HG03280 (cell line): ENCODE measurements around the gene C19orf47.

Experiments used
- ATAC-seq: cut with Tn5 transposase; IDR thresholded peaks from one replicate; pipeline ENCODE4 v1.9.1; 2021; ENCODE audit warnings: mild to moderate bottlenecking, moderate library complexity; ENCODE audit not compliant: unreplicated experiment

Gene C19orf47

GRCh38 chr19:40348125-40348913, at the start of gene C19orf47, which contains the start of gene PLD3:
Gene C19orf47 (minus strand): TSS chr19:40348397. CDS start chr19:40341857, 6,540 bp downstream.
Gene PLD3 (plus strand): TSS chr19:40348695. CDS start chr19:40366484, 17,789 bp downstream.
- ATAC-seq = peak; percentile 95

DNA sequence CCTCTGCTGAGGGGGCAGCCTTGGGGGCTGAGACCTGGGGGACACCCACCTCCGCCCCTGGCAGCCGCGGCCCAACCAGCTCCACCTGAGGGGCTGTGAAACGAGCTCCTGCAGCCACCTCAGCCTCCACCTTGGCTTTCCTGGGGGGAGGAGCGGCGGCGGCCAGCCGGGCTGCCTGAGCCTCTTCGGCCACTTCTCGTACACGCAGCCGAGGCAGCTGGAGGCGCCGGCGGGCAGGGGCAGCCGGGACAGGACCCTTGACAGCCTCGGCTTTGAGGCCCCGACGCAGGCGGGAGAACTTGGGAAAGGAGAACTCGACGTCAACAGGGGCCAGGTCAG, 49.3 kb upstream of the C19orf47 start:
- no peak for ATAC-seq

- no peak for ATAC-seq
Measured at GRCh38 chr19:40396886-40397567, 48.8 kb upstream of the C19orf47 start.

- no peak for ATAC-seq
Measured at GRCh38 chr19:40395956-40396355, 47.8 kb upstream of the C19orf47 start.

DNA sequence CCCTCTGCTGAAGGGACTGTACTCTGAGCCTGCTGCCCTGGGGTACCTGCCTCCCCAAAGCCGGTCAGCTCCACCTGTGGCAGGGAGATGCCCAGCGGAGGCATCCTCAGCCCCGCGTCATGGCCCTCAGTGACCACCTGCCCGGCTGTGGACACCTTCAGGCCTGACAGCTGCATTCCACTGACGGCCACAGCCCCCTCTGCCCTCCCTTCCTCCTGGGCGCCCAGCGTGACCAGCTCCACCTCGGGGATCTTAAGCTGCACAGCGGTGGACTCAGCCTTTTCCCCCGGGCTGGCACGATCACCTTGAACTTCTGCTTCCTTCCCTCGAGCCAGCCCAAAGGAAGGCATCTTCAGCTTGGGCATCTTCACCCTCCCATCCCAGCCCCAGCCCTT, 46.6 kb upstream of the C19orf47 start:
- no peak for ATAC-seq

- no peak for ATAC-seq
Measured at GRCh38 chr19:40393894-40394815, 46.0 kb upstream of the C19orf47 start.

GRCh38 chr19:40392894-40393517, 44.8 kb upstream of the C19orf47 start:
- ATAC-seq = no peak

DNA sequence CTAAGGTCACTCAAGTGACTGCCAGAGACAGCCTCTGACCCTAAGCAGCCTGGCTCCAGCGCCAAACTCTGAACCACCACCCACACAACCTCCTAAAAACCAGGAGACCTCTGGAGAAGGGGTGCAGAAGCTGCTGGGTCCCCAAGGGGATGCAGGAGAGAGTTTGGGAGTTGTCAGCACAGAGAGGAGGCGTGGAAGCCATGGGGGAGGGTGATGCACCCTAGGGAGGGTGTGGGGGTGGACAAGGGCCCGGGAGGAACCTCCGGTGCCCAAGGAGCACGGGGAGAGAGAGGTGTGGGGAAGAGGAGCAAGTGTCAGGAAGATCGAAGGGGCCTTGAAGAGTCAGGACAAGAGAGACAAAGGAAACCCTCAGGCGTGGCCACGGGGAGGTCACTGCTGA, 43.9 kb upstream of the C19orf47 start:
- ATAC-seq = no peak

DNA sequence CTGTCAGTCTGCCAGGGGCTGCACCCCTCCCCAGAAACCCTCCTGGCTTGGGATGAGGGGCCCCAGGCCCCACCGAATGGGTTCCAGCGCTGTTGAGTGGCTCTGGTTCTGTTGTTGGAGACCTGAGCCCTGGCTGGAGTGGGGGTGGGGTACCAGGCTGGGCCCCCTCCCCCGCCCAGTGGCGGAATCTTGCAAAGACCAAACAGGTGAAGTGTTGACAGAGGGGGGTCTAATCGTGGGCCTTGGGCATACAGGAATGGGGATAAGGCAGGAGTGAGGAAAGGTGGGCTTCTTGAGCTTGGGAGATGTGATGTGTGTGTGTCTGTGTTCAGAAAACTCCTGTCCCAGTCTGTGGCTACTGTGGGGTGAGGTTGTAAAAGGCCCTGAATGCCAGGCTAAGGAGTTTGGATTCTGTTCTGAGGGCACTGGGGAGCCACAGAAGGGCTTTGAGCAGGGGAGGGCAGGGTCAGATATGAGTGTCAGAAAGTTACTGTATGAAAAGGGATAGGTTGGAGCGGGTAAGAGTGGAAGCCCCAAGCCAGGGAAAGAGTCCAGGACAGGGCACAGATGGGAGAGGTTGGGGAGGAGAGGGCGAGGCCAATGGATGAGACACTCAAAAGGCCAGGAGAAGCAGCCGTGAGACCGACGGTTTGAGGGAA, 42.0 kb upstream of the C19orf47 start, which contains the start of gene HIPK4:
TSS of gene HIPK4 (minus strand) at position 98 of the 659 bp plus-strand sequence. CDS start 279 bp downstream, outside the sequence.
- no peak for ATAC-seq

DNA sequence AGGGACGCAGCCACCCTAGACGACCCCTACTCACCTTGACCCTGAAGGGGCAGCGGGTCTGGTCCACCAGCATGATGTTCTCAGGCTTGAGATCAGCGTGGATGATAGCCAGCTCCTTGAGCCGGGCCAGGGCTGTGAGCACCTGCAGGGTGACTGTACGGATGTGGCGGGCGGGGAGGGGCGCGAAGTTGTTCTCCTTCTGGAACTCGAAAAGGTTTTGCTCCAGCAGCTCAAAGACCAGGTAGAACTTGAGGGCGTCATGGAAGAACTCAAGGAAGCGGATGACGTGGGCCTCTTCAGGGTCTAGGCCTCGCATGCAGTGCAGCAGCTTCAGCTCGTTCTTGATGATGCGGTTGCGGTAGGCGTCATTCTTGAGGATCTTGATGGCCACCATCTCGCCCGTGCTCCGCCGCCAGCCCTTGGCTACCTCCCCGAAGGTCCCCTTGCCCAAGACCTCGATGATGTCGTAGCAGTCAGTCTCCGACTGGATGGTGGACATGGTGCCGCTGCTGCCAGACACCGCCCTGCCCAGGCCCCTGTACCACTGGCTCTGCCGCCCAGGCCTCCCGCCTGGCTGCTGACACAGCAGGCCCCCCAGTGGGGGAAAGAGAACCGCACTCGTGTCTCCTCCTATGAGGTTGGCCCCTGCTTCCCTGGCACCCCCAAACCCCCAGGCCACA, 41.3 kb upstream of the C19orf47 start:
- ATAC-seq = no peak

DNA sequence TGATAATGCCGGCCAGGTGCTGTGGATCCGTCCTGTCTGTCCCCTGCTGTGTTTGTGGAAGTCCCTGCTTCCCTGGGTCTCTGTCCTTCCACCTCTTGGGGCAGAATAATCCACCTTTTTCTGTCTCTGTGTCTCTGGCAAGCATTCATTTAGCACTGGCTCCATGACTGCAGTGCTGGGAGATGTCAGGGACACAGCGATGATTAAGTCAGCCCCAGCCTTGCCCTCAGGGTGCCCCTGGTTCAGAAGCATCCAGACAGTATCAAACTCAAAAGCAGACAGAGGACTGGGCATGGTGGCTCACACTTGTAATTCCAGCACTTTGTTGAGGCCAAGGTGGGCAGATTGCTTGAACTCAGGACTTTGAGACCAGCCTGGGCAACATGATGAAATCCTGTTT, 40.3 kb upstream of the C19orf47 start:
- no peak for ATAC-seq

DNA sequence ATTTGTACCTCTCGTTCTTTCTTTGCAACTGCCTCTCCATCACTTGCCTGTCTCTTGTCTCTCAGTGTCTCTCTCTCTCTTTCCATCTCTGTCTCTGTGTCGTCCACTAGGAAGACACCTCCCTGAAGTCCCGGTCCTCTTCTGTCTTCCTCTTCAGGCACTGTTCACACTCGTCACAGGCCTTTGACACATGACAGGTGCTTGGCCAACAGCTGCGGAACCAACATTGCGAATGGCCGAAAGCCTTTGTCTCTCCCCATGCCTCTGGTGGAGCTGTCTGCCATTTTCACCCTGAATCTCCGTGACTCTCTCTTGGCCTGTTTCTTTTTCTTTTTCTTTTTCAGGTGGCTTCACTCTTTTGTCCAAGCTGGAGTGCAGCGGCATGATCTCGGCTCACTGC, 39.0 kb upstream of the C19orf47 start:
- no peak for ATAC-seq

GRCh38 chr19:40383668-40384248, 35.6 kb upstream of the C19orf47 start:
- ATAC-seq = no peak

DNA sequence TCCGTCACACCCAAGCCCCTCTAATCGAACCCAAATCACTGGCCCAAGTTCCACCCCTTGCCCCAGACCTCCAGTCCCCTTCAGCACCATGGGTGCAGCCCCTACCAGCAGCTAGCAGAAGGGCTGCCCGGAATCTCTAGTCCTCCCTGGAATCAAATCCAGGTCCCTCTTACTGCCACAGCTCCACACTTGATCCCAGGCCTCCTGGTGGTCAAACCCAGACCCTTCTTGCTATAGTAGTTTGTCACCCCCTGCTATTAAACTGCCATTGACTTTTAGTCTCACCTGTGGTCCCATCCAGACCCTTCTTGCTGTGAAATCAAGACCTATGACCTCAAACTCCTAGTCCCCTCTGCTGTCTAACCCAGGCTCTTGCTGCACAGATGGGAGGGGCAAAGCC, 33.1 kb upstream of the C19orf47 start:
- ATAC-seq = no peak

DNA sequence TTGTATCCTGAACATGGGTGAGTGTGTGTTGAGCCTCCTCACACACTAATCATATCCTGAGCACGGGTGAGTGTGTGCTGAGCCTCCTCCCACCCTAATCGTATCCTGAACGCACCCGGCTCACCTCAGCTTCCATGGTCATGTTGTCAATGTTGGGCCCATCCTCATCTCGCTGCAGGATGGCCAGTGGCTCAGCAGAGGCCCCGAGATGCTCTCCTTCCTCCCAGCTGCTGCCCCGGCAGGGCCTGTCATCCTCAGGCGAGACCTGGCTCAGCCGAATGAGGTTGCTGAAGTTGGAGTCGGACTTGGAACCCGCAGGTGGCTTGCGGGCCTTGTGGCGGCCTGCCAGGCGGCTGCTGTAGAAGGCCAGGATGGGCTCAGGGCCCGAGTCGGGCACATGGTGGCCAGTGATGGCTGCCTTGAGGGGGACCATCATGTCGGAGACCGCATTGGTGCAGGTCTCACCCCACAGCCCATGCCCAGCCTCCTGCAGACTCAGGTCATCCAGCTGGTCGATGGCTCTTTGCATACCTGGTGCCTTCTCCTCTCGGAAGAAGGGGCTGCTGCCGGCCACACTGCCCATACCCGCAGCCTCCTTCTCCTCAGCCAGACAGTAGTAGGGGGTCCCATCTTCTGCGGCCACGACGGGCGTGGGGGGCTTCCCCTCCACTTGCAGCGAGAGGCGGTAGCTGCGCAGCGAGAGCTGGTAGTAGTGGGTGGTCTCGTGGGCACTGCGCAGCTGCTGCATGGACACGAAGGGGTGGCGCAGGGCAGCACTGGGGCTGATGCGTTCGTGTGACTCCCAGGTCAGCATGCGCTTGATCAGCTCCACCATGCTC, 32.2 kb upstream of the C19orf47 start:
- ATAC-seq = no peak

DNA sequence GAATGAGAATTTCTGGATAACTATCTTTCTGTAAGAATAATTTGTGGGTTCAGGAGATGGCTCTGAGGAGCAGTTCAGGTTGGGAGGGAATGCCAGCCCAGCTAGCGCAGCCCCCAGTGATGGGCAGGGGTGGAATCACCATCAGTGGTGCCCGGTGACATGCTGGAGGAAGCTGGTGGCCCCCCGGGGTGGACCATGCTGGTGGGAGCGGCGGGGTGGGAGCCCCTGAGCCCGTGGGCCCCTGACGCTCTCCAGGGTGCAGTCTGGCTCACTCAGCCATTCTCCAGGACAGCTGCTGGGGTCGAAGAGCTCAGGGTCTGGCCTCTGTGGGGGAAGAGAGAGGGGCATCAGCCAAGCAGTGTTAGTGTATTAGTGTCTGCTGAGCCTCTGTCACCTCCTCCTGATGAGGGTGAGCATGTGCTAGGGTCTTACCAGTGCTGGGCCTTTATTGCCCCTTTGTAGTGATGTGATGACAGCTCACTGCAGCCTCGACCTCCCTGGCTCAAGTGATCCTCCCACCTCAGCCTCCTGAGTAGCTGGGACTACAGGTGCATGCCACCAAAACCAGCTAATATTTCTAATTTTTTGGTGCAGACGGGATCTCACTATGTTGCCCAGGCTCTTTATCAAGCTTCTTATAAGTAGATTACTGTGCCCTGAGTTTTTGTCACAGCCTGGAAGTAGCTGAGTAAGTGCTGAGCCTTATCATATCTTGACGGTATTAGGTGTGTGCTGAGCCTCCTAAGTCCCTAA, 31.4 kb upstream of the C19orf47 start:
- no peak for ATAC-seq

DNA sequence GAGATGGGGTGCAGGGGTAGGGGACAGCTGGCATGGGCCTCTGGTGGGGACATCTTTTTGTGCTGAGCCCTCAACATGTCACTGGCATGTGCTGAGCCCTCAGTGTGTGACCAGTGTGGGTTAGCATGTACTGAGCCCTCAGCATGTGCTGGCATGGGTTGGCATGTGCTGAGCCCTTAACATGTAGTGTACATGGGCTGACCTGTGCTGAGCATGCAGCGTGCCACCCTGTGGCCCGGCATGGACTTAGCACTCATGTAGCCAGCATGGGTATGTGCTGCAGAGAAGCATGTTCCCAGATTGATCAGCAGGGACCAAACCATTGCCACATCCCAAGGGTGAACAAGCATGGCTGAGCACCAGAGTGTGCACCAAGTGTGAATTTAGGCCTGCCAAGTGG, 30.3 kb upstream of the C19orf47 start:
- ATAC-seq = no peak
